ENCODE data around the gene TNK2. TPM values are rescaled to one million over a fixed set of nuclear protein-coding genes. Genes with fewer than 3 reads are reported as not detected.
A peak's percentile ranks its signal among the peaks of the same experiment; 100 is the strongest.

Gene TNK2
- total RNA-seq, 1 experiment from 2014 or later: 72.3 TPM

GRCh38 chr3:195897081-195897852 lies 11.1 kb downstream of the TNK2 start:
- Histone ChIP-seq H3K27ac (ENCODE audit: low read length) (peak overlapping the region; percentile 94), H3K4me1 (ENCODE audit: control insufficient read depth, insufficient read depth, low read length) (peaks cover 55% of the 10 kb centered on the region), H3K36me3 (ENCODE audit: control insufficient read depth, insufficient read depth, low read length) (no peaks in the 10 kb centered on the region), H3K9me3 (ENCODE audit: control insufficient read depth, insufficient read depth, low read depth, low read length) (no peaks in the 10 kb centered on the region), H3K4me3 (ENCODE audit: low read depth in 2 of 2, low read length in 2 of 2) (peak overlapping the region in 1 of 2 experiments; percentile 65; a peak in 3 of 4 replicates), H3K27me3 (ENCODE audit: control insufficient read depth, insufficient read depth, low read length) (no peaks in the 10 kb centered on the region)
- no TSS peak for BruUV-seq (replicated peaks)
- in situ Hi-C loops (cut with HindIII; ENCODE audit: low pct_unique_long_range_greater_than_20kb, low sequenced_read_pairs) (no loop called here), intact Hi-C loops (cut with micrococcal nuclease; ENCODE audit: unreplicated experiment) (no loop called here)
- ChIA-PET POLR2A (interaction anchor here (0.6 kb wide), 1 partner anchor 684 kb away, joined by 15 read pairs; no protein-coding TSS in a partner anchor), CTCF (interaction anchor here (0.7 kb wide), 2 partner anchors 38 to 272 kb away, joined by 3 to 4 read pairs; no protein-coding TSS in a partner anchor)
- ATAC-seq (peak; percentile 23), DNase-seq (ENCODE audit: low read depth, low spot score) (no peak)
- TF ChIP-seq CTCF (IDR thresholded peaks at IDR 0.05): no peak
- TF ChIP-seq REST (IDR thresholded peaks at IDR 0.05; ENCODE audit: insufficient read depth in 1 of 2, low read depth in 2 of 2, low read length in 1 of 2): no peak
- no peak for TF ChIP-seq SIN3A (IDR thresholded peaks at IDR 0.05; ENCODE audit: borderline replicate concordance, insufficient read depth, low read depth, low read length)
- no peak for TF ChIP-seq TCF7L2 (IDR thresholded peaks at IDR 0.05; ENCODE audit: low read depth, low read length)
- no peak for TF ChIP-seq POLR2AphosphoS5 (IDR thresholded peaks at IDR 0.05; ENCODE audit: low read depth, low read length)

- intact Hi-C loops (cut with micrococcal nuclease; ENCODE audit: unreplicated experiment): no loop called here
- peak; percentile 28 for ATAC-seq
- Histone ChIP-seq H3K4me3 (ENCODE audit: low read depth in 2 of 2, low read length in 2 of 2) (peak overlapping the region; percentile 65 to 79), H3K27ac (ENCODE audit: low read length) (peak overlapping the region; percentile 94), H3K4me1 (ENCODE audit: control insufficient read depth, insufficient read depth, low read length) (peaks cover 49% of the 10 kb centered on the region), H3K9me3 (ENCODE audit: control insufficient read depth, insufficient read depth, low read depth, low read length) (no peaks in the 10 kb centered on the region), H3K36me3 (ENCODE audit: control insufficient read depth, insufficient read depth, low read length) (no peaks in the 10 kb centered on the region), H3K27me3 (ENCODE audit: control insufficient read depth, insufficient read depth, low read length) (no peaks in the 10 kb centered on the region)
- no TSS peak for BruUV-seq (replicated peaks)
- POLR2A ChIA-PET: interaction anchor here (0.6 to 0.7 kb wide), 2 partner anchors 37 to 1538 kb away, joined by 6 read pairs; no protein-coding TSS in a partner anchor
- CTCF ChIA-PET: interaction anchor here (0.7 kb wide), 1 partner anchor 37 kb away, joined by 3 read pairs; no protein-coding TSS in a partner anchor
- in situ Hi-C loops (cut with HindIII; ENCODE audit: low pct_unique_long_range_greater_than_20kb, low sequenced_read_pairs): no loop called here
- TF ChIP-seq SIN3A (IDR thresholded peaks at IDR 0.05; ENCODE audit: borderline replicate concordance, insufficient read depth, low read depth, low read length): no peak
- TF ChIP-seq REST (IDR thresholded peaks at IDR 0.05; ENCODE audit: insufficient read depth in 1 of 2, low read depth in 2 of 2, low read length in 1 of 2): no peak
- TF ChIP-seq CTCF (IDR thresholded peaks at IDR 0.05): no peak
- no peak for TF ChIP-seq TCF7L2 (IDR thresholded peaks at IDR 0.05; ENCODE audit: low read depth, low read length)
- TF ChIP-seq POLR2AphosphoS5 (IDR thresholded peaks at IDR 0.05; ENCODE audit: low read depth, low read length): no peak
- no peak for DNase-seq (ENCODE audit: low read depth, low spot score)
These were observed 11.8 kb downstream of the TNK2 start for GRCh38 chr3:195896361-195897080.

Data from Panc1 (cell line).